SK-N-SH (cell line): ENCODE measurements around the gene PRMT5.

Experiments used
- CTCF ChIP-seq: fragments of 200-600 bp; sonication (generic); IDR thresholded peaks from 2 replicates; pipeline ENCODE4 v1.6.1; 2017; ENCODE audit warnings: antibody characterized with exemption, mild to moderate bottlenecking, moderate library complexity
- EZH2phosphoT487 ChIP-seq: fragments of 200-600 bp; sonication (generic); IDR thresholded peaks from 2 replicates; pipeline ENCODE4 v1.6.1; 2017; ENCODE audit warnings: low read depth, mixed run types, mild to moderate bottlenecking, antibody characterized with exemption, moderate library complexity, borderline replicate concordance
- FOSL2 ChIP-seq: IDR thresholded peaks from 2 replicates; pipeline ENCODE4 v1.4.0; 2012; ENCODE audit warnings: low read depth, mild to moderate bottlenecking, moderate library complexity, borderline replicate concordance
- MAX ChIP-seq: IDR thresholded peaks from 2 replicates; pipeline ENCODE4 v1.4.0; 2012; ENCODE audit warnings: low read depth
- NFIC ChIP-seq: IDR thresholded peaks from 2 replicates; pipeline ENCODE4 v1.4.0; 2012; ENCODE audit warnings: borderline replicate concordance
- POLR2AphosphoS5 ChIP-seq: IDR thresholded peaks from 2 replicates; pipeline ENCODE4 v1.6.1; 2012; ENCODE audit warnings: low read depth, low read length
- RAD21 ChIP-seq: IDR thresholded peaks from 2 replicates; pipeline ENCODE4 v1.6.1; 2012; ENCODE audit warnings: mild to moderate bottlenecking, low read length
- REST ChIP-seq: IDR thresholded peaks from 2 replicates; pipeline ENCODE4 v1.6.1; 2012; ENCODE audit warnings: mild to moderate bottlenecking, low read depth, low read length, moderate library complexity
- RFX5 ChIP-seq: IDR thresholded peaks from 2 replicates; pipeline ENCODE4 v1.6.1; 2012; ENCODE audit warnings: mild to moderate bottlenecking, improper control_type of control experiment, low read length
- TAF1 ChIP-seq: IDR thresholded peaks from 2 replicates; pipeline ENCODE4 v1.6.1; 2012; ENCODE audit warnings: low read depth, mild to moderate bottlenecking, low read length, moderate library complexity, borderline replicate concordance
- USF2 ChIP-seq: fragments of 150-350 bp; IDR thresholded peaks from 2 replicates; pipeline ENCODE4 v1.6.1; 2017; ENCODE audit warnings: antibody characterized with exemption, low read length, low read depth, borderline replicate concordance

- TF ChIP-seq MAX: no peak
- no peak for TF ChIP-seq REST
- TF ChIP-seq RFX5: no peak
- no peak for TF ChIP-seq TAF1
- no peak for TF ChIP-seq CTCF
- no peak for TF ChIP-seq FOSL2
- TF ChIP-seq POLR2AphosphoS5: no peak
- TF ChIP-seq RAD21: no peak
- TF ChIP-seq NFIC: no peak
- no peak for TF ChIP-seq USF2
- TF ChIP-seq EZH2phosphoT487: no peak
These were observed 3.0 kb upstream of the PRMT5 start for GRCh38 chr14:22932146-22932545.
